ENCODE results near the gene MAD1L1. TPM values are rescaled to one million over a fixed set of nuclear protein-coding genes. Genes with fewer than 3 reads are reported as not detected.

The MAD1L1 gene
- total and polyA plus RNA-seq, 7 experiments from 2014 or later: 112 to 314 (median 136) TPM

- CTCF ChIA-PET: interaction anchor here (0.6 kb wide), 1 partner anchor 495 kb away, joined by 3 read pairs; no protein-coding TSS in a partner anchor
- POLR2A ChIA-PET: no interaction called here
- no peaks in the 10 kb centered on the region for H3K27me3 Mint-ChIP-seq
- peak; percentile 35 to 79 (median 69) for DNase-seq
- Histone ChIP-seq H3K4me3 (ENCODE audit: low read length) (peak overlapping the region; percentile 18), H3K36me3 (ENCODE audit: control insufficient read depth in 2 of 3, insufficient read depth in 3 of 3, low read length in 3 of 3) (no peaks in the 10 kb centered on the region), H3K4me1 (ENCODE audit: control insufficient read depth in 2 of 2, insufficient read depth in 2 of 2, low read length in 2 of 2) (peaks cover 0 to 16% of the 10 kb centered on the region in 2 donors), H3K27me3 (ENCODE audit: control insufficient read depth in 2 of 2, insufficient read depth in 2 of 2, low read length in 2 of 2) (no peaks in the 10 kb centered on the region), H3K9me3 (ENCODE audit: control insufficient read depth in 2 of 3, low read length in 3 of 3) (no peaks in the 10 kb centered on the region), H3K27ac (ENCODE audit: low read depth, low read length) (peak overlapping the region; percentile 46)
- peak; percentile 87 for ATAC-seq
- peaks cover 0 to 11% (median 8%) of the 10 kb centered on the region in 11 donors for H3K9me3 Mint-ChIP-seq
- H3K4me3 Mint-ChIP-seq: peak overlapping the region in 9 of 10 donors; percentile 72 to 87 (median 78)
- intact Hi-C loops (cut with micrococcal nuclease): loop anchor here in 1 of 2 donors (2.0 kb wide), 1 partner anchor 19 kb away; no protein-coding TSS in a partner anchor
- H3K4me1 Mint-ChIP-seq: peaks cover 13 to 36% (median 31%) of the 10 kb centered on the region in 7 donors
- peaks cover 5 to 10% (median 9%) of the 10 kb centered on the region in 5 donors for H3K36me3 Mint-ChIP-seq
- H3K27ac Mint-ChIP-seq: peak overlapping the region; percentile 63 to 99 (median 90)
Observed at GRCh38 chr7:2019711-2020511, 212.8 kb downstream of the MAD1L1 start.

- Histone ChIP-seq H3K27me3 (ENCODE audit: control insufficient read depth in 2 of 2, insufficient read depth in 2 of 2, low read length in 2 of 2) (no peaks in the 10 kb centered on the region), H3K4me3 (ENCODE audit: low read length) (no peak overlapping the region), H3K9me3 (ENCODE audit: control insufficient read depth in 2 of 3, low read length in 3 of 3) (no peaks in the 10 kb centered on the region), H3K4me1 (ENCODE audit: control insufficient read depth in 2 of 2, insufficient read depth in 2 of 2, low read length in 2 of 2) (peaks cover 0 to 16% of the 10 kb centered on the region in 2 donors), H3K27ac (ENCODE audit: low read depth, low read length) (peak overlapping the region; percentile 46), H3K36me3 (ENCODE audit: control insufficient read depth in 2 of 3, insufficient read depth in 3 of 3, low read length in 3 of 3) (no peaks in the 10 kb centered on the region)
- Mint-ChIP-seq H3K9me3 (peaks cover 0 to 7% (median 4%) of the 10 kb centered on the region in 11 donors), H3K4me1 (peaks cover 13 to 36% (median 30%) of the 10 kb centered on the region in 7 donors), H3K4me3 (peak overlapping the region in 5 of 10 donors; percentile 72 to 87 (median 75)), H3K36me3 (peaks cover 0 to 5% (median 4%) of the 10 kb centered on the region in 5 donors), H3K27me3 (no peaks in the 10 kb centered on the region), H3K27ac (peak overlapping the region in 8 of 9 donors; percentile 63 to 99 (median 86))
- DNase-seq (peak in 1 of 9 donors; percentile 13), ATAC-seq (no peak)
- ChIA-PET POLR2A (no interaction called here), CTCF (no interaction called here)
- intact Hi-C loops (cut with micrococcal nuclease): no loop called here
Observed at GRCh38 chr7:2019461-2019710, 213.4 kb downstream of the MAD1L1 start.

GRCh38 chr7:2018569-2019460, 213.9 kb downstream of the MAD1L1 start:
- ATAC-seq (peak; percentile 55), DNase-seq (no peak)
- Mint-ChIP-seq H3K4me1 (peaks cover 13 to 36% (median 25%) of the 10 kb centered on the region in 7 donors), H3K27ac (peak overlapping the region in 7 of 9 donors; percentile 48 to 93 (median 63)), H3K36me3 (no peaks in the 10 kb centered on the region), H3K4me3 (peak overlapping the region in 5 of 10 donors; percentile 7 to 87 (median 25)), H3K27me3 (no peaks in the 10 kb centered on the region), H3K9me3 (peaks cover 0 to 3% (median 0%) of the 10 kb centered on the region in 11 donors)
- Histone ChIP-seq H3K27ac (ENCODE audit: low read depth, low read length) (peak overlapping the region; percentile 46), H3K27me3 (ENCODE audit: control insufficient read depth in 2 of 2, insufficient read depth in 2 of 2, low read length in 2 of 2) (no peaks in the 10 kb centered on the region), H3K9me3 (ENCODE audit: control insufficient read depth in 2 of 3, low read length in 3 of 3) (no peaks in the 10 kb centered on the region), H3K4me1 (ENCODE audit: control insufficient read depth in 2 of 2, insufficient read depth in 2 of 2, low read length in 2 of 2) (peaks cover 0 to 16% of the 10 kb centered on the region in 2 donors), H3K36me3 (ENCODE audit: control insufficient read depth in 2 of 3, insufficient read depth in 3 of 3, low read length in 3 of 3) (peaks cover 0 to 2% (median 0%) of the 10 kb centered on the region in 3 experiments), H3K4me3 (ENCODE audit: low read length) (no peak overlapping the region)
- POLR2A ChIA-PET: no interaction called here
- CTCF ChIA-PET: no interaction called here
- intact Hi-C loops (cut with micrococcal nuclease): no loop called here

- ChIA-PET CTCF (no interaction called here), POLR2A (no interaction called here)
- intact Hi-C loops (cut with micrococcal nuclease): no loop called here
- H3K36me3 Mint-ChIP-seq: peaks cover 0 to 4% (median 0%) of the 10 kb centered on the region in 5 donors
- Histone ChIP-seq H3K27me3 (ENCODE audit: control insufficient read depth in 2 of 2, insufficient read depth in 2 of 2, low read length in 2 of 2) (no peaks in the 10 kb centered on the region), H3K4me3 (ENCODE audit: low read length) (no peak overlapping the region), H3K27ac (ENCODE audit: low read depth, low read length) (no peak overlapping the region), H3K9me3 (ENCODE audit: control insufficient read depth in 2 of 3, low read length in 3 of 3) (no peaks in the 10 kb centered on the region), H3K36me3 (ENCODE audit: control insufficient read depth in 2 of 3, insufficient read depth in 3 of 3, low read length in 3 of 3) (peaks cover 0 to 9% (median 0%) of the 10 kb centered on the region in 3 experiments), H3K4me1 (ENCODE audit: control insufficient read depth in 2 of 2, insufficient read depth in 2 of 2, low read length in 2 of 2) (peaks cover 0 to 16% of the 10 kb centered on the region in 2 donors)
- H3K27me3 Mint-ChIP-seq: no peaks in the 10 kb centered on the region
- no peak for DNase-seq
- H3K9me3 Mint-ChIP-seq: no peaks in the 10 kb centered on the region
- H3K4me3 Mint-ChIP-seq: peak overlapping the region in 1 of 10 donors; percentile 14
- H3K4me1 Mint-ChIP-seq: peaks cover 13 to 36% (median 26%) of the 10 kb centered on the region in 7 donors
- H3K27ac Mint-ChIP-seq: peak overlapping the region in 5 of 9 donors; percentile 17 to 93 (median 73)
- ATAC-seq: no peak
Observed at GRCh38 chr7:2017914-2018568, 214.7 kb downstream of the MAD1L1 start.

GRCh38 chr7:2017481-2017891, 215.3 kb downstream of the MAD1L1 start:
- no peaks in the 10 kb centered on the region for H3K27me3 ChIP-seq (ENCODE audit: control insufficient read depth in 2 of 2, insufficient read depth in 2 of 2, low read length in 2 of 2)
- H3K36me3 ChIP-seq (ENCODE audit: control insufficient read depth in 2 of 3, insufficient read depth in 3 of 3, low read length in 3 of 3): peaks cover 0 to 13% (median 0%) of the 10 kb centered on the region in 3 experiments
- ChIA-PET CTCF (no interaction called here), POLR2A (no interaction called here)
- no peaks in the 10 kb centered on the region for H3K9me3 Mint-ChIP-seq
- H3K36me3 Mint-ChIP-seq: peaks cover 0 to 7% (median 0%) of the 10 kb centered on the region in 5 donors
- intact Hi-C loops (cut with micrococcal nuclease): no loop called here
- H3K4me3 Mint-ChIP-seq: peak overlapping the region in 1 of 10 donors; percentile 14
- no peak for ATAC-seq
- no peaks in the 10 kb centered on the region for H3K9me3 ChIP-seq (ENCODE audit: control insufficient read depth in 2 of 3, low read length in 3 of 3)
- H3K27ac ChIP-seq (ENCODE audit: low read depth, low read length): no peak overlapping the region
- H3K4me3 ChIP-seq (ENCODE audit: low read length): no peak overlapping the region
- peak overlapping the region in 4 of 9 donors; percentile 17 to 85 (median 46) for H3K27ac Mint-ChIP-seq
- H3K4me1 ChIP-seq (ENCODE audit: control insufficient read depth in 2 of 2, insufficient read depth in 2 of 2, low read length in 2 of 2): peaks cover 0 to 16% of the 10 kb centered on the region in 2 donors
- H3K27me3 Mint-ChIP-seq: no peaks in the 10 kb centered on the region
- peaks cover 13 to 36% (median 28%) of the 10 kb centered on the region in 7 donors for H3K4me1 Mint-ChIP-seq
- no peak for DNase-seq

- Mint-ChIP-seq H3K9me3 (no peaks in the 10 kb centered on the region), H3K27me3 (no peaks in the 10 kb centered on the region), H3K27ac (peak overlapping the region in 5 of 9 donors; percentile 17 to 63 (median 33)), H3K4me1 (peaks cover 13 to 36% (median 28%) of the 10 kb centered on the region in 7 donors), H3K36me3 (peaks cover 0 to 8% (median 0%) of the 10 kb centered on the region in 5 donors), H3K4me3 (no peak overlapping the region)
- DNase-seq (no peak), ATAC-seq (no peak)
- Histone ChIP-seq H3K36me3 (ENCODE audit: control insufficient read depth in 2 of 3, insufficient read depth in 3 of 3, low read length in 3 of 3) (peaks cover 0 to 13% (median 0%) of the 10 kb centered on the region in 3 experiments), H3K9me3 (ENCODE audit: control insufficient read depth in 2 of 3, low read length in 3 of 3) (no peaks in the 10 kb centered on the region), H3K4me1 (ENCODE audit: control insufficient read depth in 2 of 2, insufficient read depth in 2 of 2, low read length in 2 of 2) (peaks cover 0 to 16% of the 10 kb centered on the region in 2 donors), H3K27me3 (ENCODE audit: control insufficient read depth in 2 of 2, insufficient read depth in 2 of 2, low read length in 2 of 2) (no peaks in the 10 kb centered on the region), H3K4me3 (ENCODE audit: low read length) (no peak overlapping the region), H3K27ac (ENCODE audit: low read depth, low read length) (no peak overlapping the region)
- intact Hi-C loops (cut with micrococcal nuclease): no loop called here
- ChIA-PET CTCF (no interaction called here), POLR2A (no interaction called here)
Observed at GRCh38 chr7:2016761-2017480, 215.8 kb downstream of the MAD1L1 start.
